Progenitor cell of endocrine pancreas (in vitro differentiated cells): ENCODE data around the gene LRMDA. TPM values are rescaled to one million over a fixed set of nuclear protein-coding genes. Genes with fewer than 3 reads are reported as not detected.

Experiments
- DNase-seq: peaks from one replicate; pipeline ENCODE4 v3.0.0; 2021; ENCODE audit warnings: low spot score; ENCODE audit not compliant: unreplicated experiment
- H3K27ac Mint-ChIP-seq: 2 replicates; pipeline ENCODE4 v1.8.0; 2021; ENCODE audit warnings: mild to moderate bottlenecking, moderate library complexity, mixed read lengths
- H3K27me3 Mint-ChIP-seq: 2 replicates; pipeline ENCODE4 v1.8.0; 2021; ENCODE audit warnings: mixed read lengths
- H3K36me3 Mint-ChIP-seq: 2 replicates; pipeline ENCODE4 v1.8.0; 2022; ENCODE audit warnings: mixed read lengths; ENCODE audit not compliant: insufficient read depth
- H3K4me1 Mint-ChIP-seq: 2 replicates; pipeline ENCODE4 v1.8.0; 2021; ENCODE audit warnings: low read depth, mixed read lengths
- H3K4me3 Mint-ChIP-seq: 2 replicates; pipeline ENCODE4 v1.8.0; 2021; ENCODE audit warnings: low read depth, mild to moderate bottlenecking, moderate library complexity, mixed read lengths
- H3K9me3 Mint-ChIP-seq: 2 replicates; pipeline ENCODE4 v1.8.0; 2021; ENCODE audit warnings: low read depth, mixed read lengths
- CTCF ChIP-seq: fragments of 200-600 bp; sonication (generic); IDR thresholded peaks from one replicate; pipeline ENCODE4 v1.5.0; 2021; ENCODE audit warnings: antibody characterized with exemption, mild to moderate bottlenecking; ENCODE audit not compliant: unreplicated experiment
- total RNA-seq: library from RNA; stranded (reverse); gene quantifications from 2 replicates; pipeline ENCODE4 v1.2.1, GENCODE V29; 2021

LRMDA gene
- total RNA-seq, 1 donor from 2014 or later, result 6.5 TPM

GRCh38 chr10:76318211-76318610, 886.8 kb downstream of the LRMDA start:
- TF ChIP-seq CTCF, result no peak
- DNase-seq, result no peak
- H3K36me3 Mint-ChIP-seq, result peaks cover 2% of the 10 kb centered on the region
- no peak overlapping the region for H3K4me3 Mint-ChIP-seq
- H3K9me3 Mint-ChIP-seq, result no peaks in the 10 kb centered on the region
- H3K4me1 Mint-ChIP-seq, result no peaks in the 10 kb centered on the region
- no peak overlapping the region for H3K27ac Mint-ChIP-seq
- peaks cover 7% of the 10 kb centered on the region for H3K27me3 Mint-ChIP-seq

GRCh38 chr10:76319661-76320060, 888.2 kb downstream of the LRMDA start:
- TF ChIP-seq CTCF, result no peak
- DNase-seq, result no peak
- Mint-ChIP-seq H3K27ac (no peak overlapping the region), H3K9me3 (no peaks in the 10 kb centered on the region), H3K27me3 (peaks cover 7% of the 10 kb centered on the region), H3K4me3 (no peak overlapping the region), H3K4me1 (no peaks in the 10 kb centered on the region), H3K36me3 (peaks cover 2% of the 10 kb centered on the region)

- DNase-seq, result no peak
- Mint-ChIP-seq H3K36me3 (no peaks in the 10 kb centered on the region), H3K4me3 (no peak overlapping the region), H3K27me3 (peaks cover 5% of the 10 kb centered on the region), H3K27ac (peak overlapping the region; percentile 38), H3K9me3 (no peaks in the 10 kb centered on the region), H3K4me1 (no peaks in the 10 kb centered on the region)
- no peak for TF ChIP-seq CTCF
Measured at GRCh38 chr10:76324283-76324682, 892.9 kb downstream of the LRMDA start.

- no peaks in the 10 kb centered on the region for H3K9me3 Mint-ChIP-seq
- no peak for TF ChIP-seq CTCF
- no peak overlapping the region for H3K4me3 Mint-ChIP-seq
- no peak for DNase-seq
- H3K36me3 Mint-ChIP-seq, result no peaks in the 10 kb centered on the region
- no peaks in the 10 kb centered on the region for H3K4me1 Mint-ChIP-seq
- no peak overlapping the region for H3K27ac Mint-ChIP-seq
- peaks cover 8% of the 10 kb centered on the region for H3K27me3 Mint-ChIP-seq
Measured at GRCh38 chr10:76327441-76327840, 896.0 kb downstream of the LRMDA start.

GRCh38 chr10:76328348-76328747, 896.9 kb downstream of the LRMDA start:
- H3K9me3 Mint-ChIP-seq, result no peaks in the 10 kb centered on the region
- H3K27me3 Mint-ChIP-seq, result peaks cover 8% of the 10 kb centered on the region
- no peak for TF ChIP-seq CTCF
- H3K27ac Mint-ChIP-seq, result no peak overlapping the region
- no peak overlapping the region for H3K4me3 Mint-ChIP-seq
- DNase-seq, result no peak
- H3K4me1 Mint-ChIP-seq, result no peaks in the 10 kb centered on the region
- no peaks in the 10 kb centered on the region for H3K36me3 Mint-ChIP-seq
